Astrocyte (in vitro differentiated cells and primary cell): ENCODE results near the gene CDK5RAP2. TPM values are rescaled to one million over a fixed set of nuclear protein-coding genes. Genes with fewer than 3 reads are reported as not detected.

Experiments
- DNase-seq: peaks from one replicate; pipeline ENCODE4 v3.0.0-alpha.2; 2010; ENCODE audit warnings: low read depth
- FAIRE-seq: peaks from 2 replicates; lab custom pipeline; 2011; peaks lifted over from hg19 to GRCh38; lab: Jason Lieb, UNC
- H2AFZ ChIP-seq: 2 replicates; pipeline ENCODE4 v1.6.0; 2012; ENCODE audit warnings: low read depth, low read length, inconsistent platforms
- H3K27ac ChIP-seq: 2 replicates; pipeline ENCODE4 v1.5.1; 2011; ENCODE audit warnings: low read depth, low read length, inconsistent platforms
- H3K27me3 ChIP-seq: 2 replicates; pipeline ENCODE4 v1.6.0; 2011; ENCODE audit warnings: low read length, inconsistent platforms; ENCODE audit not compliant: insufficient read depth
- H3K36me3 ChIP-seq: 2 replicates; pipeline ENCODE4 v1.5.1; 2011; ENCODE audit warnings: low read length, inconsistent platforms; ENCODE audit not compliant: insufficient read depth
- H3K4me1 ChIP-seq: 2 replicates; pipeline ENCODE4 v1.5.1; 2011; ENCODE audit warnings: low read length, inconsistent platforms; ENCODE audit not compliant: insufficient read depth
- H3K4me2 ChIP-seq: 2 replicates; pipeline ENCODE4 v1.6.0; 2012; ENCODE audit warnings: low read length, inconsistent platforms
- H3K4me3 ChIP-seq: 2 replicates; pipeline ENCODE4 v1.5.1; 2011; ENCODE audit warnings: low read depth, mild to moderate bottlenecking, low read length, inconsistent platforms; ENCODE audit not compliant: insufficient read depth
- H3K79me2 ChIP-seq: 2 replicates; pipeline ENCODE4 v1.6.0; 2012; ENCODE audit warnings: mild to moderate bottlenecking, low read length, inconsistent platforms; ENCODE audit not compliant: insufficient read depth
- H3K9ac ChIP-seq: 2 replicates; pipeline ENCODE4 v1.6.0; 2012; ENCODE audit warnings: mild to moderate bottlenecking, low read length, inconsistent platforms
- H3K9me3 ChIP-seq: 2 replicates; pipeline ENCODE4 v1.5.1; 2012; ENCODE audit warnings: low read depth, mild to moderate bottlenecking, low read length, inconsistent platforms; ENCODE audit not compliant: insufficient read depth
- H4K20me1 ChIP-seq: 2 replicates; pipeline ENCODE4 v1.6.0; 2012; ENCODE audit warnings: low read length, inconsistent platforms; ENCODE audit not compliant: insufficient read depth
- H3K27ac Mint-ChIP-seq: one replicate; pipeline ENCODE4 v1.8.0; 2021; ENCODE audit warnings: mild to moderate bottlenecking, mixed read lengths; ENCODE audit not compliant: unreplicated experiment
- H3K27me3 Mint-ChIP-seq: one replicate; pipeline ENCODE4 v1.8.0; 2021; ENCODE audit warnings: low read depth, mixed read lengths; ENCODE audit not compliant: unreplicated experiment
- H3K36me3 Mint-ChIP-seq: one replicate; pipeline ENCODE4 v1.8.0; 2021; ENCODE audit warnings: low read depth, mixed read lengths; ENCODE audit not compliant: unreplicated experiment
- H3K4me1 Mint-ChIP-seq: one replicate; pipeline ENCODE4 v1.8.0; 2021; ENCODE audit warnings: low read depth, mixed read lengths; ENCODE audit not compliant: unreplicated experiment
- H3K4me3 Mint-ChIP-seq: one replicate; pipeline ENCODE4 v1.8.0; 2021; ENCODE audit warnings: mild to moderate bottlenecking, moderate library complexity, mixed read lengths; ENCODE audit not compliant: unreplicated experiment
- H3K9me3 Mint-ChIP-seq: one replicate; pipeline ENCODE4 v1.8.0; 2021; ENCODE audit warnings: mild to moderate bottlenecking, mixed read lengths; ENCODE audit not compliant: unreplicated experiment
- EZH2 ChIP-seq: IDR thresholded peaks from 2 replicates; pipeline ENCODE4 v1.6.1; 2012; ENCODE audit warnings: mild to moderate bottlenecking, low read length, inconsistent platforms; ENCODE audit not compliant: insufficient read depth
- total RNA-seq: library from RNA; stranded (reverse); gene quantifications from 2 replicates; pipeline ENCODE4 v1.2.1, GENCODE V29; 2021
- TF ChIP-seq, protein P1 (sequence below): IDR thresholded peaks from 2 replicates; pipeline ENCODE4 v1.5.1; 2011; ENCODE audit warnings: low read depth, mild to moderate bottlenecking, inconsistent platforms, low read length, moderate library complexity; ENCODE audit not compliant: insufficient read depth

The CDK5RAP2 gene
- total RNA-seq, 1 donor from 2014 or later, result 36.3 TPM

DNA sequence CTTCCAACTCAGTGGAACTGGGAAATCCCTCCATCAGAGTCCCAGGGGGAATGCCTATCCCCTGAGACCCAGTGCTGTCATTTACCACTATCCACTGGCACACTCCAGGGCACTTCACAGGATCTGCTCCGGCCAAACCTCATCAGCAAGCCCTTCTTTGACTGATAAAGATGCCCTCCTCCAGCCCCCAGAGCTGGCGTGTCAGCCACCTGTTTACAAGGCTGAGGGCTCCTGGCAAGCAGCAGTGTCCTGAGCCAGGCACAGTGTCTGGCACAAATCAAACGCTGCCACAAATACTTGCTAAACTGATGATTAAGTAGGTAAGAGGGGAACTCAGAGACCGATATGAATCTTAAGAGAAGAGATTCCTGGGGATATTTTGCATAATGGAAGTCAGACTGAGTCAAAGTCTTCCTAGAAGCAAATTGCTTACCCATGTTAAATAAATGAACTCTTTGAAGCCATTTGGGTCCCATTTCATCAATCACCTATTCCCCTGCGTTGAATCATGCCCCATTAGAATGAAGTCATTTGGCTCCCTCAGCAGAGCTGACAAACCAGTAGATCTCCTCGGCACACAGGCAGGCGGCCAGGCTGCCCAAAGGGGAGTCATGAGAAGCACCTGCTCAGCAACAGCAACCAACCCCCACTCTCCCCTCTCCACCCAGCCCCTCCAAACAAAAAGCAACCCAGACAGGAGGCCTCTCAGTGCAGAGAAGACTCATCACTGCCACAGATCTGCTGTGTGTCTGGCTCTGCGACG, 97.4 kb downstream of the CDK5RAP2 start:
- Histone ChIP-seq H3K27ac (no peak overlapping the region), H4K20me1 (no peaks in the 10 kb centered on the region), H2AFZ (no peak overlapping the region), H3K9ac (no peak overlapping the region), H3K4me3 (no peak overlapping the region), H3K36me3 (peaks cover 9% of the 10 kb centered on the region), H3K9me3 (no peaks in the 10 kb centered on the region), H3K27me3 (no peaks in the 10 kb centered on the region), H3K79me2 (no peaks in the 10 kb centered on the region), H3K4me2 (no peak overlapping the region), H3K4me1 (peaks cover 12% of the 10 kb centered on the region)
- Mint-ChIP-seq H3K4me3 (no peak overlapping the region), H3K9me3 (no peaks in the 10 kb centered on the region), H3K36me3 (peaks cover 9% of the 10 kb centered on the region), H3K27me3 (no peaks in the 10 kb centered on the region), H3K27ac (no peak overlapping the region), H3K4me1 (no peaks in the 10 kb centered on the region)
- DNase-seq, result peak; percentile 86
- no peak for FAIRE-seq
- no peak for TF ChIP-seq EZH2
- TF ChIP-seq, protein P1, sequence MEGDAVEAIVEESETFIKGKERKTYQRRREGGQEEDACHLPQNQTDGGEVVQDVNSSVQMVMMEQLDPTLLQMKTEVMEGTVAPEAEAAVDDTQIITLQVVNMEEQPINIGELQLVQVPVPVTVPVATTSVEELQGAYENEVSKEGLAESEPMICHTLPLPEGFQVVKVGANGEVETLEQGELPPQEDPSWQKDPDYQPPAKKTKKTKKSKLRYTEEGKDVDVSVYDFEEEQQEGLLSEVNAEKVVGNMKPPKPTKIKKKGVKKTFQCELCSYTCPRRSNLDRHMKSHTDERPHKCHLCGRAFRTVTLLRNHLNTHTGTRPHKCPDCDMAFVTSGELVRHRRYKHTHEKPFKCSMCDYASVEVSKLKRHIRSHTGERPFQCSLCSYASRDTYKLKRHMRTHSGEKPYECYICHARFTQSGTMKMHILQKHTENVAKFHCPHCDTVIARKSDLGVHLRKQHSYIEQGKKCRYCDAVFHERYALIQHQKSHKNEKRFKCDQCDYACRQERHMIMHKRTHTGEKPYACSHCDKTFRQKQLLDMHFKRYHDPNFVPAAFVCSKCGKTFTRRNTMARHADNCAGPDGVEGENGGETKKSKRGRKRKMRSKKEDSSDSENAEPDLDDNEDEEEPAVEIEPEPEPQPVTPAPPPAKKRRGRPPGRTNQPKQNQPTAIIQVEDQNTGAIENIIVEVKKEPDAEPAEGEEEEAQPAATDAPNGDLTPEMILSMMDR, result no peak

DNA sequence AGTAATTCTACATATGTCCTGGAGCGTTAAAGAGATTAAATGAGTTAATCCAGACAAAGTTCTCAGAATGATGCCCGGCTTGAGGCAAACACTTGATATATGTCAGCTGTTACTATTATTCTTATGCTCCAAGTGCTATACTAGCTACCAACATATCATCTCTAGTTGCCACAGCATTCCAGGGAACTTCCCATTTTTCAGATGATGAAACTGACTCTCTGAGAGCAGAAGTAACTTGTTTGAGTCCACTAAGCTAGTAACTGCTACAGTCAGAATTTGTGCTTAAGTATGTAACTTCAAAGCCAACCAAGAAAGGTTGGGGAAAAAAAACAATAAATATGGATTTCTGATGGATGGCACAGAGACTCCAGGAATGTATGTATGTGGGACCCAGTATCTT, 98.1 kb downstream of the CDK5RAP2 start:
- H3K4me3 ChIP-seq, result no peak overlapping the region
- no peak overlapping the region for H2AFZ ChIP-seq
- peaks cover 16% of the 10 kb centered on the region for H3K4me1 ChIP-seq
- Mint-ChIP-seq H3K36me3 (peaks cover 7% of the 10 kb centered on the region), H3K4me1 (no peaks in the 10 kb centered on the region), H3K27ac (no peak overlapping the region), H3K27me3 (no peaks in the 10 kb centered on the region), H3K4me3 (no peak overlapping the region), H3K9me3 (no peaks in the 10 kb centered on the region)
- H3K27me3 ChIP-seq, result no peaks in the 10 kb centered on the region
- no peak overlapping the region for H3K4me2 ChIP-seq
- DNase-seq (no peak), FAIRE-seq (no peak)
- H3K9me3 ChIP-seq, result no peaks in the 10 kb centered on the region
- TF ChIP-seq, protein P1, result no peak
- no peak for TF ChIP-seq EZH2
- H3K79me2 ChIP-seq, result no peaks in the 10 kb centered on the region
- peaks cover 5% of the 10 kb centered on the region for H3K36me3 ChIP-seq
- no peaks in the 10 kb centered on the region for H4K20me1 ChIP-seq
- H3K27ac ChIP-seq, result no peak overlapping the region
- no peak overlapping the region for H3K9ac ChIP-seq

DNA sequence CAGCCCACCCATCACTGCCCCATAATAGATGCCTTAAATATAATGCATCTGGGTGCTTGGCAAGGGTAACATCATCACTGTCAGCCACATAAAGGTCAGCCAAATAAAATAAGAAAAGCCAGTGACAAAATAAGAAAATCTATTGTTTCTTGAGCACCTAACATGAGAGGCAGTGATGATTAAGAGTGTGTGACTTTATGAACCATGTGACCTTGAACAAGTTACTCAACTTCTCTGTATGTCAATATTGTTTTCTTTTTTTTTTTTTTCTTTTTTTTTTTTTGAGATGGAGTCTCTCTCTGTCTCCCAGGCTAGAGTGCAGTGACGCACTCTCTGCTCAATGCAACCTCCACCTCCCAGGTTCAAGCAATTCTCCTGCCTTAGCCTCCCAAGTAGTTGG, 98.7 kb downstream of the CDK5RAP2 start:
- Histone ChIP-seq H3K9me3 (no peaks in the 10 kb centered on the region), H3K27ac (no peak overlapping the region), H3K4me1 (peaks cover 16% of the 10 kb centered on the region), H2AFZ (no peak overlapping the region), H3K4me2 (no peak overlapping the region), H3K4me3 (no peak overlapping the region), H3K79me2 (no peaks in the 10 kb centered on the region), H3K36me3 (no peaks in the 10 kb centered on the region), H4K20me1 (no peaks in the 10 kb centered on the region), H3K27me3 (no peaks in the 10 kb centered on the region), H3K9ac (no peak overlapping the region)
- Mint-ChIP-seq H3K4me1 (no peaks in the 10 kb centered on the region), H3K4me3 (no peak overlapping the region), H3K36me3 (peaks cover 9% of the 10 kb centered on the region), H3K27ac (no peak overlapping the region), H3K27me3 (no peaks in the 10 kb centered on the region), H3K9me3 (no peaks in the 10 kb centered on the region)
- no peak for FAIRE-seq
- TF ChIP-seq, protein P1, result no peak
- no peak for TF ChIP-seq EZH2
- DNase-seq, result no peak
